HG02678 (cell line): ENCODE results near the gene PPP1R37.

Experiments
- ATAC-seq: cut with Tn5 transposase; IDR thresholded peaks from one replicate; pipeline ENCODE4 v1.9.1; 2021; ENCODE audit warnings: mild to moderate bottlenecking, moderate library complexity; ENCODE audit not compliant: unreplicated experiment

The PPP1R37 gene

DNA sequence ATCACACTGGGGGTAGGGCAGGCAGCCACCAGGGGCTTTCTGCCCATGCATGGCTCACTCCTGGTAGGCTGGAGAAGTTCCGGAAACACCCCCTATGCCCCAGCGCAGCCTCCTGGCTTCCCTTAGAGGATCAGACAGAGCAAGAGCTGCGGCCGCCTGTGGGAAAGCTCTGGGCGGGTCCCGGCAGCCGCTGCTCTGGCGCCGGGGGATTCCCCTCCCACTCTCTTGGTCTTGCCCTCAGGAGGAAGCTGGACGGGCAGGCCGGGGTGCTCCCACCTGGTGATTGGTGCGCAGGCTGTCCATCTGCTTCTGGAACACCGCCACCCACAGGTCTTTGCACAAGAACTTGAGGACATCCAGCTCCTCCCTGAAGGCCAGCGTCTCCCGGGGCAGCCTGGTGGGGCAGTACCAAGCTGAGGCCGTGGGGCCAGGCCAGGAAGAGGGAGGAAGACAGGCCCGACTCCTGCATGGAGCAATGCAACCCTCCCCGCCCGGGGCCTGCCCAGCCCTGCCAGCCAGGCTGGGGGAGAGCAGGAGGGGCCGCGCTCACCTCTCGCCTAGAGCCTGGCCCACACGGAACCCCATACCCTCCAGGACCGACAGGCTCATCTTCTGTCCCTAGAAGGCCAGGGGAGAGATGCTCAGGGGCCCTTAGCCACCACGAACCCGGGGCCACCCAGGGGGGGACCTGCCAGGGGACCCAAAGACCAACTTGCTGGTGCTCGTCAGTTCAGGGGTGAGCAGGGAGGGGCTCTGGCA lies 71.8 kb downstream of the PPP1R37 start:
- peak; percentile 85 for ATAC-seq

DNA sequence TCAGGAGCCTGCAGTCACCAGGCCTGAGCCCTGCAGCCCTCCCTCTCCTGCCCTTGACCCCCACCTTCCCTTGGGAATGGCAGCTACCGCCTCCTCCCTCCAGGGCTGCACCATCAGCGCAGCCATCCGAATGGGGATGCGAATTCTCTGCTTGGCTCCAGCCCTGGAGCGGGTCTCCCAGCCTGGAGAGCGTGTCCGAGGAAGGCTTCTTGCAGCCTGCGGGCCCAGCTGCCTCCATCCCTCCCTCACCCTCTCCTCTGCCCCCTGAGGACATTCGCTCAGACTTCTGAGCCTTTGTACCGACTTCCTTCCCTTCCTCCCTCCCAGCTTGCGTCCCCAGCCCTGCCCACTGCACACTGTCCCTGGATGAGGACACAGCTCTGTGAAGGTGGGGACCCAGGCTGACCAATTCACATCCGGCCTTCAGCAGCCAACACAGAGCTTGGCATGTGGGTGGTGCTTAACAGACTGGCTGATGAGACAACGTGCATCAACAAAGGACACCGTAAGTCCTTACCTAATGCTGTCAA lies 73.8 kb downstream of the PPP1R37 start:
- no peak for ATAC-seq

DNA sequence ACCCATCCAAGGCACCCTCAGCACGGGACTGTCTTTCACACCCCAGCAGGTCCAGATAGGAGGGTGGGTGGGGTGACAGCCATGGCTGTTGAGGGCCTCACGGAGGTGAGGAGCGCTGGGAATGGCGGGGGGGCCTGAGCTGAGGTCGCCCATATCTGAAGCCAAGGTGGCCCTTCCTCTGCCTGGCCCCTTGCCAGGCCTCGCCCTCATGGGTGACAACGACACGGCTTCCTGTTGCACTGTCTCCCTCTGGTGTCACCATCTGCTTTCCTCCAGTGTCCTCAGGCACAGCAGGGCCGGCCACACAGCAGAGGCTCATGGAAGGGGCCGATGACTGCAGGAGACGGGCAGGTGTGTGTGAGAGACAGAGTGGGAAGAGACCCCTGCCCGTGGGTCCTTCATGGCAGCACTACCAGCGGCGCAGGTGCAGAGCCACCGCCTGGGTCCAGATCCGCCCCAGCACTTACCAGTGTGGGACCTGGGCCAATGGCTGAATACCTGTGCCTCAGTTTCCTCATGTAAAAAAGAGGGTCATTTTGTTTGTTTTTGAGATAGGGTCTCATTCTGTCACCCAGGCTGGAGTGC lies 75.9 kb downstream of the PPP1R37 start:
- ATAC-seq, result no peak

DNA sequence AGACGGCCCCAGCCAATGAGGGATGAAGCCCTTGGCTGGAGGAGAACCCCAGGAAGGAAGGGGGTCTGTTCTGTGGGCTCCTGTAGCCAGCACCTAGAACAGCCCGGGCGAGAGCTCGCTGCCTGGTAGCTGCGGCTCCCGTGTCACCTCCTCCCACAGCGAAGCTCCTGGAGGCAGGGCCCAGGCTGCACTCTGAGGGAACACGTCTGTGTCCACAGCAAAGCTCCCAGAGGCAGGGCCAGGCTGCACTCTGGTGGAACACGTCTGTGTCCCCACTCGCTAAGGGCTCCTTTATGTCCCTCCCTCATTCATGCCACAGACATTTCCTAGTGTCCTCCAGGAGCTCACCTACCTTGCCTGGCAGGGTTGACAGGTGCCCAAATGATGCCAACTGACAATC lies 76.6 kb downstream of the PPP1R37 start:
- no peak for ATAC-seq

DNA sequence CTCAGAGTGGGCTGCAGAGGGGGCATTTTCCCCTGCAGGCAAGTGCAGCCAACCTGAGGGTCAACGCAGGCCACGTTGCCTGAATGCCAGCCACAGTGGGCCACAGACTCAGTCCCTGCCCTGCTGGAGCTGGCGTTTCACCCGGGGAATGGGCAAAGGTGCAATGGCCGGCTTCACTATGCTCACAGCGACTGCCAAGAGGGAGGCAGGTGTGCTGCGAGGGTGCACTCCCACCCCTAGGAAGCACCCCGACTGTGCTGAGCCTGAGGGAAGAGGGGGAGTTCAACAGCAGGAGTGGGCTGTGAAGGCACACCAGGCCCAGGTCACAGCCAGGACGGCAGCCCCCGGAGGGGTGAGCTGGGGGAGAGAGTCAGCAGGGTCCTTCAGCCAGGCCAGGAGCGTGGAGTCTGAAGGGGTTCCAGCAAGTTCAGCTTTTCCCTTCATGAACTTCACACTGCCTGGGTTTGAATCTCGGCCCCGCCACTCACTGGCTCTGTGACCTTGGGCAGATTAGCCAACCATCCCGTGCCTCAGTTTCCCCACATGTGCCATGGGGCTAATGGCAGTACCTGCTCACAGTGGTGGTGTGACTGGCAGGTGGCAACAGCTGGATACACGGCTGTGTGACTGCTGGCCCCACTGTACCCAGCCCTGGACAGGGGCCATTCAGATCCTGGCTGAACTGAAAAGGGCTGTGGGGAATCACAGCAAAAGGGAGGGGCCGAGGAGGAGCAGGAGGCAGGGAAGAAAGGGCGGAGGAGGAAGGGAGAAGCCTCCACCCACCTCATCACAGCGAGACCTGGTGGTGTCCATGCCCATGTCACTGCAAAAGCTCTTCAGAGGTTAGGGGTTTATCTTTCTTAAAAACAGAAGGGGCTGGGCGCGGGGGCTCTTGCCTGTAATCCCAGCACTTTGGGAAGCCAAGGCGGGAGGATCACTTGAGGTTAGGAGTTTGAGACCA lies 77.4 kb downstream of the PPP1R37 start:
- no peak for ATAC-seq

DNA sequence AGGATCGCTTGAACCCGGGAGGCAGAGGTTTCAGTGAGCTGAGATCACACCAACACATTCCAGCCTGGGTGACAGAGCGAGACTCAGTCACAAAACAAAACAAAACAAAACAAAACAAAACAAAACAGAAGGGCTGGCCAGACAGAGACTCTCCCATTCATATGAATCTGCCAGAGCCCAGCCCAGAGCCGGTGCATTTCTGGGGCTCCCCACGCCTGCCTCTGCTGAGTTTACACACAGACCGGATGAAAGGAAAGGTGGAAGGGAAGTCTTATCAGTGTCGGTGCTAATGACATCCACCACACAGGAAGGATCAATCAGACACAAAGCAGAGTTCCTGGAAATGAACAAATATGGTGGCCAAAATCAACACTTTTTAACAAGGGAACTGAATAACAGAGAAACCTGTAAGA lies 78.2 kb downstream of the PPP1R37 start:
- ATAC-seq, result no peak

DNA sequence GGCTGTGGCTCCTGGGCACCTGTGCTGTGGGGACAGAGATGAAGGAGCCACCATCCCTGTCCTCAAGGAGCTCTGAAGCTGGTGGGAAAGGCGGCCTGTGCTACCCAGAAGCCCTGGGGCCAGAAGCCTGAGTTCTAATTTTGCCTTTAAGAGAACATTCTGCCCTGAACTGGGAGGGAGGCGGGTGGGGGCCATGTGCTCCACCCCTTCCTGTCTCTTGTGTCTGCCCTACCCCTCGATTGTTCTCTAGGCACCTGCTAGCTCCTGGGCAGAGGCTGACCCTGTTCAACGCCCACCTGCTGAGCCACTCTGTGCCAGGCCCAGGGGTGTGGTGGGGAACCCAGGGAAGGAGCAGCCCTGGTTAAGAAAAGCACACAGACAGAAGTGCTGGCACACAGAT lies 79.2 kb downstream of the PPP1R37 start:
- no peak for ATAC-seq

DNA sequence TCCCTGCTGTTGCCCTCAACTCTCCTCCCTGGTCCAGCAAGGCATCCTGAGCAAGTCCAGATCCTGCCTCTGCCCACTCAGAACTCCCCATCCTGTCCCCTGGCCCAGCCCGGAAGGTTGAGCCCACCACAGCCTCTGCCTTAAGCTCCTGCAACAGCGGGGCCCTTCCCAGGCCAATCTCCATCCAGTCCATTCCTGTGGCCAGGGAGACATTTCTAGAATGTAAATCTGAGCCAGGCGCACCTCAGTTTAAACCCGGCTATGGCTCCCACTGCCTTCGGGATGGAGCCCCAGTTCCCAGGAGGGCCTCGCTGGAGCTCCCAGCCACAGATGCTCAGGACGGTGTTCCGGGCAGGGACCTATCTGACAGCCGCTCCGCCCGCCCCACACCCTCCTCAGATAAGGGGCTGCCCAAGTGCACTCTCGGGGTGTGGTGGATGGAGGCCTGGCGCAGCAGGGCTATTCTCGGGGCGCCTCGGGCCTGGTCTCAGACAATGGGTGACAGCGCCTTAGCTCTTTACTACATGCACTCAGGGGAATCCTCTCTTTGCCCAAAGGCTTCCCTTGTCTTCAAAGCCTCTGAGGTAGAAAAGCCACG lies 79.7 kb downstream of the PPP1R37 start:
- ATAC-seq, result no peak

DNA sequence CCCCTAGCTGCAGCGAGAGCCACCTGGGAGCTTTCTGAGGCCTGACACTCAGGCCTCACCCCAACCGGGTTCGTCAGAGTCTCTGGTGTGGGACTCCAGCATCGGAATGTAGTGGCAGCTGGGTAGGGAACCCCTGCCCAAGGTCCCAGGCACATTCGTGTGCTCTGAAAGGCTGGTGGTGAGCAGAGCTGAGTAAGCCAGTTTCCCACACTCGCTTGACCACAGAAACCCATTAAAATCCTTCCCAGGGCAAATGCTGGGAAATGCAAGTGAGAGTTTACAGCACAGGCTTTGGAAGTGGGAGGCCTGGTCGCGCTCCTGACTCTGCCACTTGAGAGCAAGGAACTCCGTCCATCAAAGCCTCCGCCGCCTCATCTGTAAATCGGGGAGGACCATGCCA lies 80.8 kb downstream of the PPP1R37 start:
- ATAC-seq, result no peak

DNA sequence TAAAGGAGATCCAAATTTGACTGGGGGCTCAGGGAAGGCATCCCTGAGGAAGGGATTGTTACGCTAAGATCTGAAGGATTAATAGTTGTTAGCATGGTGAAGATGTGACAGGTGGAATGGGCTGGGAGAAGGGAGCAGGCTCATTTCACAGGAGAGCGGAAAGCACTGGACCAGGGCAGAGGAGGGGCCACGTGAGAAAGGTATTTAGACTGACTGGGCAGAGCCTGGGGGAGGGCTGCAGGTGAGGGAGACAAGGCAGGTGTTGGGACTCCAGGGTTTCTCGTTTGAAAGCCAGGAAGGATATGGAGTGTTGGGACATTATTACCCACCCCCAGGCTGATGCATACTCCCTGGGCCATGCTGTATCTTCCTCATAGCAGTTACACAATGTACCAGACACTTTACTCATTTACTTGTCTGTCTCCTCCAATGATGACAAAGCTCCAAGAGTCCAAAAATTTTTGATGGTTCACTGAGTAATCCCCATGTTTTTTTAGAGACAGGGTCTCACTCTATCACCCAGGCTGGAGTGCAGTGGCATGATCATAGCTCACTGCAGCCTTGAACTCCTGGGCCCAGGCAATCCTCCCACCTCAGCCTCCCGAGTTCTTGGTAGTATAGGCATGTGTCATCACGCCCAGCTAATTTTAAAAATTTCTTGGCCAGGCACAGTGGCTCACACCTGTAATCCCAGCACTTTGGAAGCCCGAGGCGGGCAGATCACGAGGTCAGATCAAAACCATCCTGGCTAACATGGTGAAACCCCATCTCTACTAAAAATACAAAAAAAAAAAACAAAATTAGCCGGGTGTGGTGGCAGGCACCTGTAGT lies 82.8 kb downstream of the PPP1R37 start:
- ATAC-seq, result no peak

DNA sequence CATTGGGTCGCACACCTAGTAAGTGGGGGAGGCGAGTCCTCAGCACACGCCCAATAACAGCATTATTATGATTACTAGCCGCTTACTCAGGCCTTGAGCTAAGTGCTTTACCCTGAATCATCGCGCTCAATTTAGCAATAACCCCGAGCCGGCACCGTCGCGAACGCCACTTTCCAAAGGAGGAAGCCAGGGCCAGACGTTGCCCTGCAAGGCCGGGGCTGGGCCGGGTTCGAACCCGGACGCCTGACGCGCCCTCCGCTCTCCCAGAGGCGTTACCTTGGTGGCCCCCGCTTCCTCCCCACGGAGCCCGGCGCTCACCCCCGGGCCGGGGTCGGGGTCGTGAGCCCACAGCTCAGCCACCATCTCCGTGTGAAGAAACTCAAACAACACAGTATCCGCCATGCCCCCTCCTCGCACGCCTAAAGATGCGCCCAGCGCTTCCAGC lies 84.9 kb downstream of the PPP1R37 start, which contains the start of gene TRAPPC6A:
TRAPPC6A (minus strand) TSS at position 421 of the 445 bp plus-strand sequence; CDS start at position 402, 19 bp downstream.
- peak; percentile 4 for ATAC-seq

DNA sequence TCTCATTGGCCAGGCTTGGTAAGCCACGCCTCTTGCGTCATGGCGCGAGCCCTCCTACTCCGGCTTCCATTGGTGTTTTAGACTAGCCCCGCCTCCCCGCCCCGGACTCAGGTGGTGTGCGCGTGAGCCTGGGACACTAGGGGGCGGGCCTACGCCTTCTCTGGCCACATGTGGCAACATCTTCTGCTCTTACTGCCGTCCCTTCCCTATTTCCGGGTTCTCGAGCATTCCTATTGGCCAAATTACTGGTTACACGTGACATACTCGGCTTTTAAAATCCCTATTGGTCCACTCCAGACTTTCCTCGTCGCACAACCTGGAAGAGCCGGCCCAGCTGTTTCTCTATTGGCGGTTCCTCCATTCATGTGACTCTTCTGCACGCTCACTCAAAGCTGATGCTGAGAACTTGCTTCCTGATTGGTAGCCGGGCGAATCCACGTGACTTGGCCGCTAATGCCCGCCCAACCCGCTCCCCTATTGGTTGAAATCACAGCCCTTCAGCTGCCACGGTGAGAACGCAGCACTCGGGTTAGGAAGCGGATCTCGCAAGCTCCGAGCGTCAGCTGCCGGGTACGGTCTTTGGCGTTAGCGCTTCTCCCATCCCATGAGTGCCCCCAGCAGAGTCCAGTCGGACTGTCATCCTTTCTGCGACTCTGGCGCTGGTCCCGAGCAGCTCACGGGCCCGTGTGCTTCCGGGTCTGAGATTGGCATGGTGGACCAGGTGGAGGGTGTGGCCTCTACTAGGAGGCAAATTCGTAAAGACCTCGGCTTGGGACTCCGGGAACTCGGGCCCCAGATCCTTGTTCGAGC lies 85.5 kb downstream of the PPP1R37 start, which contains the start of gene BLOC1S3:
BLOC1S3 (plus strand) TSS at position 523 of the 810 bp plus-strand sequence. CDS start 513 bp downstream, outside the sequence.
- ATAC-seq, result peak; percentile 81

DNA sequence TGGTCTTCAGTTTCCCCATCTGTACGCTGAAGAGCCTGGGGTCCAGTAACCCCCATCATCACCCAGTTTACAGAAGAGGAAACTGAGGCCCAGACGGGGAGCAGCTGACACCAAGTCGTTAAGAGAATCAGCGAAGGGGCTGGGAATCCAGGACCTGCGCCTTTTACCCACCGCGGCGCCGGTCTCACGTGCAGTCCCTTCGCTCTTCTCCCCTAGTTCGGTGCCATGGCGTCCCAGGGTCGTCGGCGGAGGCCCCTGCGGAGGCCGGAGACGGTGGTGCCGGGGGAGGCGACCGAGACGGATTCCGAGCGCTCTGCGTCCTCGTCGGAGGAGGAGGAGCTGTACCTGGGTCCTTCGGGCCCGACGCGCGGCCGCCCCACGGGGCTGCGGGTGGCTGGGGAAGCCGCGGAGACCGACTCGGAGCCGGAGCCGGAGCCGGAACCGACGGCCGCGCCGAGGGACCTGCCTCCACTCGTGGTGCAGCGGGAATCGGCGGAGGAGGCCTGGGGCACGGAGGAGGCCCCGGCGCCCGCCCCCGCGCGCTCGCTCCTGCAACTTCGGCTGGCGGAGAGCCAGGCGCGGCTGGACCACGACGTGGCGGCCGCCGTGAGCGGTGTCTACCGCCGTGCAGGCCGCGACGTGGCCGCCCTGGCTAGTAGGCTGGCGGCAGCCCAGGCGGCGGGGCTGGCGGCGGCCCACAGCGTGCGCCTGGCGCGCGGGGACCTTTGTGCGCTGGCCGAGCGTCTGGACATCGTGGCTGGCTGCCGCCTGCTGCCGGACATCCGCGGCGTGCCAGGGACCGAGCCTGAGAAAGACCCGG lies 86.3 kb downstream of the PPP1R37 start:
- ATAC-seq, result no peak

DNA sequence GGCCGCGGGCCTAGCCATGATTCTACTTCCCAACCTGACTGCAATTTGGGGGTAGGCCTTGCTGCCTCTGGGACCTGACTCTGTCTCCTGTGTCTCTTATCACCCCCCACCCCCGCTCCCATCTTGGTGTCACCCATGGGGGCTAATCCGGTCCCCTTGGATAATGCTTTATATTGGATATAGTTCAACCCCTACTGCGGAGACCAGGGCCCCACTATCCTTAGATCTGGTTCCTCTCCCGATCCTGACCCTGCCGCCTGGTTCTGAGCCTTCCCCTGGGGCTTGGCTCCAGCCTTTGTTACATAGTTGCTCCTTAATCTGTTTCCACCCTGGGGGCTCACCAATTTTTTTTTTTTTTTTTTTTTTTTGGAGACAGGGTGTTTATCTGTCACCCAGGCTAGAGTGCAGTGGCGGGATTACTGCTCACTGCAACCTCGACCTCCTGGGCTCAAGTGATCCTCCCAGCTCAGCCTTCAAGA lies 87.0 kb downstream of the PPP1R37 start:
- ATAC-seq, result no peak

DNA sequence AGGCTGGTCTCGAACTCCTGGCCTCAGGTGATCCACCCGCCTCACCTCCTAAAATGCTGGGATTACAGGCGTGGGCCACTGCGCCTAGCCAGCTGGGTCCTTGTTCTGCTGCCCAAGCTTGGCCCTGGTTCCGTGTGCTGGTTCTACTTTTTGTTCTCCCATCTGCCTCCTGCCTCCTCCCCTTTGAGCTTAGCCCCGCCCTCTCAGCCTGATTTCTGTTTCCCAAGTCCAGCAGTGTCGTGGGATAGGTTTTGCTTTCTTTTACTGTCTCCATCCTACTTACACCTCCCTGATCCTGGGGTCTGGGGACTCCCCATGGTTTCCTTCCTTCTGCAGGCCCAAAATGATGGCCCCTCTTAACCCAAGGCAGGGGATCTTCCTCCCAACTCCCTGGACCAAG lies 88.0 kb downstream of the PPP1R37 start:
- no peak for ATAC-seq

DNA sequence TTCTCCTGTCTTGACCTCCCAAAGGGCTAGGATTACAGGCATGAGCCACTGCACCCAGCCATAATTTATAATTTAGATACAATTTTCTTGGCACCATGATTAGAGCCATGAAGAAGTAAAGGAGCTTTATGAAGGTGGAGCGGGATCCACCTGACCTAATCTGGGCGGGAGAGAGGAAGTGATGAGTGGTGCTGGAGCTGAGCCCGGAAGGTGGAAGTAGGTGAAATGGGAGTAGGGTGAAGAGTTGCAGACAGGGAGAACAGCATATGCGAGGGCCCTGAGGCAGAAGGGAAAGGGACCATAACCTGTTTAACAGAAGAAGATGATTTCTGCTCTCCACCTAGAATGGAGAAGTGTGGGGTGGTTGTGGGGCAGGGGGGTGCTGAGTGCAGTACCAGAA lies 89.8 kb downstream of the PPP1R37 start:
- ATAC-seq, result no peak

DNA sequence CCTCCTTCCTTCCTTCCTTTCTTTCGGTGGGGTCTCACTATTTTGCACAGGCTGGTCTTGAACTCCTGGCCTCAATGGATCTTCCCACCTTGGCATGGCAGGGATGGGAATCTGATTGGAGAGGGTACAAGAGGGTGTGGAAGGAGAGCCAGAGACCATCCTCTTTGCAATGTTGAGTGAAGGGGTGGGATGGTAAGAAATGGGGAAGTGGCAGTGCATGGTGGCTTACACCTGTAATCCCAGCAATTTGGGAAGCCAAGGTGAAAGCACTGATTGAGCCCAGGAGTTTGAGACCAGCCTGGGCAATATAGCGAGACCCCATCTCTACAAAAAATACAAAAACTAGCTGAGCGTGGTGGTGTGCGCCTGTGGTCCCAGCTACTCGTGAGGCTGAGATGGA lies 91.1 kb downstream of the PPP1R37 start:
- no peak for ATAC-seq
